Pulmonary artery endothelial cell (primary cell): Measurements from ENCODE around the gene PLEKHA8. TPM values are rescaled to one million over a fixed set of nuclear protein-coding genes. Genes with fewer than 3 reads are reported as not detected.

Experiments used
- DNase-seq: peaks from one replicate; pipeline ENCODE4 v3.0.0-alpha.2; 2011; ENCODE audit warnings: low read depth, low spot score
- total RNA-seq: library from RNA; depleted of rRNA; stranded (reverse); fragments of >200 nt; gene quantifications from 2 replicates; pipeline ENCODE4 v1.2.3, GENCODE V29; 2014

PLEKHA8 gene
- 12.7 and 16.5 TPM in 2 replicates for total RNA-seq

- DNase-seq: peak; percentile 47
Measured at GRCh38 chr7:30028216-30028748, at the start of gene PLEKHA8. Gene PLEKHA8 (plus strand): TSS chr7:30028412. CDS start chr7:30028763, 351 bp downstream.

DNA sequence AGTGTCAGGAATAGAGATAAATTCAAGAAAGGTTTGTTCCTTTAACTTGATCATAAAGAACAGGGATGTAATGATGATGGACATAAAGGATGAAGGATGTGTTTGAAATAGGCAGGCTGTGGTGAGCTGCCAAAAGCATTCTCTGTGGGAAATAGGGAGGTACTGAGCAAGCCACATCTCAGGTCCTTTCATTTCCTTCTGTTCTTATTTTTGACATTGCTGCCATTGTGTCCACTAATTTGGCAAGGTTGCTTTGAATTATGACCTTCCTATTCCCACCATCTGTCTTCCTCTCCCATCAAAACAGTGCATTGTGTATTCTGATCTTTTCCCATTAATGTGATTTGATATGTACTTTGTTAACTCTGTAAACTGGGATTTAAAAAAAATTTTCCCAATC lies 48.1 kb upstream of the PLEKHA8 start:
- DNase-seq: no peak

GRCh38 chr7:29987083-29987482 lies 41.1 kb upstream of the PLEKHA8 start:
- DNase-seq: no peak

DNA sequence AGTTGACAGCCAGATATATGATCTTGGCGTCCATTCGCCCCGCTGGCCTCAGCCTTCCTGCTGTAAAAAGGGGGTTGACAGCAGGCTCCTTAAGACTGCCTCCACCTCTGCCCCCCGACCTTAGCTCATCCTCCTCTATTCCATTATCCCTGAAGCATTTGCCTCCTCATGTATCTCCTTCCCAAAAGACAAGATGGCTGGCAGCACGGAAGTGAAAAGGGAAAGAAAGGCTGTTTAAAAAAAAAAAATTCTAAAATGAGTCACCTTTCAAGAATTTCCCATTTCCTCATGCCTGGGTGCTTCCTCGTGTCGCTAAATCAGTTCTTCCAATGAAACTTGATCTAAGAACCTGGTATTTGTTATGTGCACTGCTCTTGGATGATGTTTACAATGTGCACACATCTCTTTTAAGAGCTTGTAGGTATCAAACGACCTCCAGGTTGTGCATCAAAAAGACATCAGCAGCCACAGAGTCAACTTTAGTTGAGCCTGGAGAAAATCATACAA lies 40.3 kb upstream of the PLEKHA8 start:
- peak; percentile 35 for DNase-seq

DNA sequence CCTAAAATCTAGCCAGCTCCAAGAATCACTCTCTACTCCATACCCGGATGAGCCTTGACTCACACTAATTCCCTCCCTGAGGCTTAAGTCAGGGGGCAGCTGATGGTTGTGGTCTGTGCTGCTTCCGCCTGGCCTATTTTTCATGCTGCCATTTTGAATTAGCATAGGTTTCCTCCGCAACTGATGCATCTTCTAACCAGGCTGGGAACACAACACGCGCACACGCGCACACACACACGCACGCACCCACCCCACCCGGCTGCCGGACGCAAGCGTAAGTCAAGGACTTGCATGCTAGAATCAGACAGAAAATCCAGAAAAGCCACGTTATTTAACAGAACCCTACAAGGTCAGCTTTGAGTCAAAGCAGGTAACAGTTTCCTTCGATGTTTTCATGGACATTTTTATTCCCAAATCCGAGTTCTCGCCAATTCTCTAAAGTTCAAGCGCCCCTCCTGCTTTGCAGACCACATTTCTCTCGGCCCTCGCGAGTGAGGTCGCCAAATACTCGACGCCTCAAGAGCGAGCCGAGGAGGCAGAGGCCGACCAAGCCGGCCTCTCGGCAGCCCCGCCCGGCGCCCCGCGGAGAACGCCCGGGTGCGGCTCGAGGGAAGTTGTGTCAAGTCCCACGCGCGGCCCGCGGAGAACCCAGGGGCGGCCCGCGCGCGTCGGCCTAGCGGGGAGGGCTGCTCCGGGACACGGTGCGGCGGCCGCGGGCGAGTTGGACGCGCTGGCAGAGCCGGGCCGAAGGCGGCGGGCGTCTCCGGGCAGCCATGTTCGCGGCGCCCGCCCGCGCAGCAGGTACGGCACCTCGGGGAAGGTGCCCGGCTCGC lies 39.6 kb upstream of the PLEKHA8 start:
- DNase-seq: no peak

DNA sequence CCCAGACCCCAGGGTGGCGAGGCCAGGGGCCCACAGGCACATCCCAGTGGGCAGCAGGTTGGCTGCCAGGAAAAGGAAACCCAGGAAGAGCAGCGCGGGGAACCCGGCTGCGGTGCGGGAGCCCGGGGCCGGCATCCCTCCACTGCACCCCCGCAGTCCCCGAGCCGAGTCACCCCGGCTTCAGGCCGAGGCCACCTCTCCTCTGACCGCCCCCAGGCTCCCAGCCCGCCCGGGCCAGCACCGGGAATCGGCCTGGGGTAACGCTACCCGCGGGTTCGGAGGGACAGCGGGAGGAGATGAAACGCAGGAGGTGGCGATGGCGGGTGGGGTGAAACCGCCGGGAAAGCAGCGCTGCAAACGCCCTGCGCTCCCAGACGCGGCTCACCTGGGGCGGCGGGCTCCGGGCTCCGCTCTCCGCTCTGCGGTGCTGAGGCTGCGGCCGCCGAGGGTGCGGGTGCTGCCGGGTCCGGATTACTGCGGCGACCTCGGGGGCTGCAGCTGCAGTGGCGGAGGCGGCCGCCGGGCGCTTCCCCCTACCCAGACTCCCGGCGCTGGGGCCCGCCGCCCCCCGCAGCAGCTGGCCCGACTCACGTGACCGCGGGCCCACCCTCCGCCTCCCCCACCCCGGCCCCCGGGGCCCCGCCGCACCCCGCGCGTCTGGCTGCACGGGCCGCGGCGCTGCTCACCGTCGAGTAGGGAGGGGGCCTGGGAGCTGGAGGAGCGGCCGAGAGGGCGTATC lies 38.8 kb upstream of the PLEKHA8 start, which contains the start of gene SCRN1:
TSS of gene SCRN1 (minus strand) at position 545 of the 739 bp plus-strand sequence. CDS start 20,734 bp downstream, outside the sequence.
- DNase-seq: no peak

- no peak for DNase-seq
Measured at GRCh38 chr7:29990931-29991330, 37.3 kb upstream of the PLEKHA8 start.

GRCh38 chr7:29991937-29992336 lies 36.3 kb upstream of the PLEKHA8 start:
- DNase-seq: no peak

DNA sequence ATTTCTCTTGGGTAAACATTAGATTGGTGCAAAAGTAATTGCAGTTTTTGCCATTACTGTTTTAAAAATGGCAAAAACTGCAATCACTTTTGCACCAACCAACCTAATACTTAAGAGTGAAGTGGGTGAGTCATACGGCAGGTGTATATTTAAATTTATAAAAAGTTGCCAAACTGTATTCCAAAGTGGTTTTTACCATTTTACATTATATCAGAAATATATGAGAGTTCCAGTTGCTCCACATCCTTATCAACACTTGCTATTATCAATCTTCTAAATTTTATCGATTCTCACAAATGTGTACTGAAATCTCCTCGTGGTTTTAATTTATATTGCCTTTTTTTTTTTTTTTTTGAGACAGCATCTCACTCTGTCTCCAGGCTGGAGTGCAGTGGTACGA lies 35.1 kb upstream of the PLEKHA8 start:
- DNase-seq: no peak

DNA sequence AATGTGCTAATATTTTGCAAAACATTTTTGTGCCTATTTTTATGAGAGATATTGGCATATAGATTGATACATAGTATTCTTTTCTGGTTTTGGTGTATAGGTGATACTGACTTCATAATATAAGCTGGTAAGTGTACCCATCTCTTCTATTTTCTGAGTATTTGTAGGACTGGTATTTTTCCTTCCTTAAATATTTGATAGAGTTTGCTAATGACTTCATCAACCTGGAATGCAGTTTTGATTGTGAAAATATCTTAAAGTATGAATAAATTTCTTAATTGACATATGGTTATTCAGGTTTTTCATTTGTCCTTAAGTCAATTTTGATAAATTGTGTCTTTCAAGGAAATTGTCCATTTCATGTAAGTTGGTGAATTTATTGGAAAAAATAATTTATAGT lies 32.6 kb upstream of the PLEKHA8 start:
- DNase-seq: no peak

DNA sequence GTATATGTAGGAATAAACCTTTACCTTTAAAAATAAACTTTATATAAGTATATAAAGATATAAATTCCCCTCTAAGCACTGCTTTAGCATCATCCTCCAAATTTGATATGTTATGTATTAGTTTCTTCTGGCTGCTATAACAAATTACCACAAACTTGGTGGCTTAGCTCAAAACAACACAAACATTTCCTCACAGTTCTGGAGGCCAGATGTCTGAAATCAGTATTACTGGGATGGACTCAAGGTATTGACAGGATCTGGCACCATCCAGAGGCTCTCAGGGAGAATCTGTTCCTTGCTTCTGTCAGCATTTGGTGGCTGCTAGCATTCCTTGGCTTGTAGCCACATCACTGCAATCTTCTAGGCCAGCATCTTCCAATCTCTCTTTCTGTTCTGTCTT lies 31.9 kb upstream of the PLEKHA8 start:
- no peak for DNase-seq

GRCh38 chr7:29998489-29998888 lies 29.7 kb upstream of the PLEKHA8 start:
- DNase-seq: no peak

- no peak for DNase-seq
Measured at GRCh38 chr7:30001998-30002397, 26.2 kb upstream of the PLEKHA8 start.

DNA sequence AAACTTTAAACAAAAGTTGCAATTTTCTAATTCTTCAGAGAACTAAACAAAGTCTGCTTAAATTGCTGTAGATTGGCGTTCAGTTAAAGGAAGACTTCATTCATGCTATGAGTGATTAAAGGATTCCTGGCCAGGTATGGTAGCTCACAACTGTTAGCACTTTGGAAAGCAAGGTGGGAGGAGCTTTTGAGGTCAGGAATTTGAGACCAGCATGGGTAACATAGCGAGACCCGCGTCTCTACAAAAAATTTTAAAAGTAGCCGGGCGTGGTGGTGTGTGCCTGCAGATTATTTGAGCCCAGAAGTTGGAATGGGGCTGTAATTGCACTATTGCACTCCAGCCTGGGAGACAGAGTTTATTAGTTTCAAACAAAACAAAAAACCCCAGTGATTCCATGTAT lies 25.1 kb upstream of the PLEKHA8 start:
- DNase-seq: no peak

DNA sequence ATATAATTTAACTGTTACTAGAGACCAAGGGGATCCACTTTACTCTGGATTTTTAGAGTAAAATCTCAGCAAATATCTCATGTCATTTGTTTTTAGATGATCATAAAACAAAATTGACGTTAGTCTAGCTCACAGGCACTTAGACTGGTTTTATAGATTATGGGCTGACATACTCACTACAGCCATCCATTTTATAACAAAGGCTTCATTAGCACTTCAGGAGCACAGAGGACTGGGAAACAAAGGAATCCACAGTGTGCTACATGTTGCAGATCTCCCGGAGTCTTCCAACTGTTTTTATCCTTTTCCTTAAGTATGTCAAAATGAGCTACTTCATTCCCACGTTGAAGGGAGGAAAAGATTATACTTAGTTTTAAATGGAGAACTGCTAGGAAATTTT lies 22.7 kb upstream of the PLEKHA8 start:
- DNase-seq: no peak

- DNase-seq: no peak
Measured at GRCh38 chr7:30010021-30010420, 18.2 kb upstream of the PLEKHA8 start.

GRCh38 chr7:30012757-30013156 lies 15.5 kb upstream of the PLEKHA8 start:
- DNase-seq: no peak

DNA sequence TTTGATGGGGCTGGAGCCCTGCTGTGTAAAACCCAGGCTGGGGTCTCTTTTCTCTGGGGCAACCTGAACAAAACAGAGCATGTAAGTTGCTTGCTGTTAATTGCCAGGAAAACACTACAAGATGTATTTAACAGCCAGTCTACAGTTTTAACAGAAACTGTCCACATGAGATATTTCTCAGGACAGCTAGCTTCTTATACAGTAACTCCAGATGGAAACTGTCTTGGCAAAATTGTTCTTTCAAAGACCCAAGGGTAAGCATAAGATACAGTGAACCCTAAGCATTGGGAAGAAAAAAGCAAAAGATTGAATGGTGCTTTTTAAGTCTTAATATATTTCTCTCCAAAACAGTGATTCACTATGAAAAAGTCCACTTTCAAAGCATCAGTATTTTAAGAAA lies 9.8 kb upstream of the PLEKHA8 start:
- no peak for DNase-seq

- DNase-seq: no peak
Measured at GRCh38 chr7:30019387-30019786, 8.8 kb upstream of the PLEKHA8 start.

GRCh38 chr7:30019960-30020359 lies 8.3 kb upstream of the PLEKHA8 start:
- no peak for DNase-seq

DNA sequence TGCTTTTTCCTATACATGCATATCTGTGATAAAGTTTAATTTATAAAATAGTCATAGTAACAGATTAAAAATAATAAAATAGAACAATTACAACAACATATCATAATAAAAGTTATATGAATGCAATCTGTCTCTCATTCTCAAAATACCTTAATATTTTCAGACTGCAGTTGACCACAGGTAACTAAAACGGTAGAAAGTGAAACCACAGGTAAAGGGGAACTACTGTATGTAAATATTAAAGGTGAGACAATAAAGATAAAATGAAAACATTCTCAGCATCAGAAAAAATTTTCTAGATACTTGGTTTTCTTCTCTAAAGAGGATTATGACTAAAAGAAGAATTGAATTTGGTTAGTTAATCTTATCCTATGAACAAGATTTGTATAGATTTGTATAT lies 7.7 kb upstream of the PLEKHA8 start:
- DNase-seq: no peak

GRCh38 chr7:30022991-30023390 lies 5.2 kb upstream of the PLEKHA8 start:
- no peak for DNase-seq
